HG03378 (cell line): Measurements from ENCODE around the gene PRR29.

Source experiments
- ATAC-seq: cut with Tn5 transposase; IDR thresholded peaks from one replicate; pipeline ENCODE4 v1.9.1; 2021; ENCODE audit warnings: mild to moderate bottlenecking, moderate library complexity; ENCODE audit not compliant: unreplicated experiment

The PRR29 gene

GRCh38 chr17:64008346-64008745 is 10.2 kb downstream of the PRR29 start:
- ATAC-seq, result no peak

GRCh38 chr17:64008830-64009229 is 10.7 kb downstream of the PRR29 start:
- no peak for ATAC-seq

- ATAC-seq, result no peak
Measured at GRCh38 chr17:64009571-64010402, 11.6 kb downstream of the PRR29 start.

GRCh38 chr17:64015447-64015846 is 17.3 kb downstream of the PRR29 start:
- ATAC-seq, result no peak

- ATAC-seq, result no peak
Measured at GRCh38 chr17:64016231-64016784, 18.2 kb downstream of the PRR29 start.

- ATAC-seq, result no peak
Measured at GRCh38 chr17:64016974-64017373, 18.8 kb downstream of the PRR29 start.

DNA sequence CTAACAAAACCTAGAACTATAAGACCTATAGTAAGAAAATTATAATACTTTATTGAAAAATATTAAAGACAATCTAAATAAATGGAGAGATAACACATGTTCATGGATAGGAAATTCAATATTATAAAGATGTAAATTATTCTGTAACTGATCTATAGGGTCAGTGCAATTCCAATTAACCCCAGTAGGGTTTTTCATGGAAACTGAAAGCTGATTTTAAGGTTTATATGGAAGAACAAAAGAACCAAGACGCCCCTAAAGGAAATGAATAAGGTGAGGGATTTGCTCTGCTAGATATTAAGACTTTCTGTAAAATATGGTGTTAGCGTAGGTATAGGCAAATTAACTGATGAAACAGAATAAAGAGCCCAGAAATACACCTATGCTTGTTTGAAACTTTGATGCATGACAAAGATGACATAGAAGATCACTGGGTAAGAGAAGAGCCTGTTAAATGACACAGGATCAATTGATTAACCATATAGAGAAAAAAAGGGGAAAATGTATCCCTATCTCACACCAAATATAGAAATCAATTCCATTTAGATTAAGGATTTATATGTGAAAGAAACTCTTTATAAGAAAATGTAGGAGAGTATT is 19.3 kb downstream of the PRR29 start:
- ATAC-seq, result no peak

- peak; percentile 7 for ATAC-seq
Measured at GRCh38 chr17:64019551-64019961, 21.4 kb downstream of the PRR29 start.

DNA sequence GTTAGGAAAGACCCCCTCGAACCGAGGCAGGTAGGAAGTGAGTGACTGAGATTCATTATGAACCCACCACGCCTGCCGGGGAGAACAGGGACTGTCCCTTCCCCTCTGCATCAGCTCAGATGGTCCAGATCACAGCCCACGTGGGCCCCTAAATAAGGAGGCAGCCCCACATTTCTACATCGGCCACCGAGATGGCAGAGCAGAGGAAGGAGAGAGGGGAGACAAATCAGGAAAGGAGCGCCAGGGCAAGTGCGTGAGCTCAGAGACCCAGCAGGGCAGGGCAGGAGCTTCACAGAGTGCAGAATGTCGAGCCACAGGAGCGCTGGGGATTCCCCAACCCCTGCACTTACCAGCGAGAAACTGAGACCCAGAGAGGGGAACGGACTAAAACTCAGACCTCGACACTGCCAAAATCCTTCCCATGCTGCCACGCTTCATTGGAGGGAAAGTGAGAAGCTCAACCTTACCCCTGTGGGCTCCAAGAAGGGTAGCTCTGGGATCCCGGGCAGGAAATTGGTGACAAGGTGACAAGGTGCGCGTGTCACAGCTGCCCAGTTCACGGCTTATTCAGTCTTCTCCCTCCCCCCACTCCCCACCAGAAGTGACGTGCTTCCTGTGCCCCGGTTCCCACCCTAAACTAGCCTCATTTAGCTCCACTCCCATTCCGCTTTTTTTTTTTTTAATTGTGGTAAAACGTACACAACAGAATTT is 22.1 kb downstream of the PRR29 start, which contains the start of gene ICAM2:
Gene ICAM2 (minus strand): TSS at position 578 of the 711 bp plus-strand sequence. CDS start 13,942 bp downstream, outside the sequence.
- ATAC-seq, result peak; percentile 46

DNA sequence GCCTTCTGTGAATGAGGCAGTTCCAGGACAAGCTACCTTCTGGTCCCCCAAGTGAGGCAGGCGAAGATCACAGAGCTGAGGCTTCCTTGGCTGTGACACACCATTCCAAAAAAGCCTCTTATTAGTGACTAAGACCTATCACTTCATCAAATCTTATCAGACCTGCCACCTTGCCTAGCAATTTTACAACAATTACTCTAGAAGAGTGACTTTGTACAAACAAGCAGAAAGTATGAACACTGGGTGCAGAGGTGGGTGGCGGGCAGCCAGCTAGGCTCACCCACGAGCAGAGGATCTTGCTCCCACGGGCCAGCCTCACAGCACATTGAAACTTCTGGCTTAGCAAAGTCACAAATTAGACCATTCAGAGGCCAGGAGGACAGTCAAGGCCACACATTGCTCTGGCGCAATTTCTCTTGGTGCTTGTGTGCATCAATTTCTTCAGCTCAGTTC is 24.5 kb downstream of the PRR29 start:
- no peak for ATAC-seq

DNA sequence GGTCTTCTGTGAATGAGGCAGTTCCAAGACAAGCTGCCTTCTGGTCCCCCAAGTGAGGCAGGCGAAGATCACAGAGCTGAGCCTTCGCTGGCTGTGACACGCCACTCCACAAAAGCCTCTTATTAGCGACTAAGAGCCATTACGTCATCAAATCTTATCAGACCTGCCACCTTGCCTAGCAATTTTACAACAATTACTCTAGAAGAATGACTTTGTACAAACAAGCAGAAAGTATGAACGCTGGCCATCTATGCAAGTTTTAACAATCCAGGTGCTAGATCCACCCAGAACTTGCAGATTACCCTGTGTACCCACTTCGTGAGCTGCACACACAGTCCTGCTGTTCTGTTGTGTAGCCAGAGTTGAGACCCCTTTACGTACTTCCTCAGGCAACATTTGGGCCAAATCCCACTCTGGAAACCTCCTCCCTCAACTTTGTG is 26.1 kb downstream of the PRR29 start:
- ATAC-seq, result no peak

DNA sequence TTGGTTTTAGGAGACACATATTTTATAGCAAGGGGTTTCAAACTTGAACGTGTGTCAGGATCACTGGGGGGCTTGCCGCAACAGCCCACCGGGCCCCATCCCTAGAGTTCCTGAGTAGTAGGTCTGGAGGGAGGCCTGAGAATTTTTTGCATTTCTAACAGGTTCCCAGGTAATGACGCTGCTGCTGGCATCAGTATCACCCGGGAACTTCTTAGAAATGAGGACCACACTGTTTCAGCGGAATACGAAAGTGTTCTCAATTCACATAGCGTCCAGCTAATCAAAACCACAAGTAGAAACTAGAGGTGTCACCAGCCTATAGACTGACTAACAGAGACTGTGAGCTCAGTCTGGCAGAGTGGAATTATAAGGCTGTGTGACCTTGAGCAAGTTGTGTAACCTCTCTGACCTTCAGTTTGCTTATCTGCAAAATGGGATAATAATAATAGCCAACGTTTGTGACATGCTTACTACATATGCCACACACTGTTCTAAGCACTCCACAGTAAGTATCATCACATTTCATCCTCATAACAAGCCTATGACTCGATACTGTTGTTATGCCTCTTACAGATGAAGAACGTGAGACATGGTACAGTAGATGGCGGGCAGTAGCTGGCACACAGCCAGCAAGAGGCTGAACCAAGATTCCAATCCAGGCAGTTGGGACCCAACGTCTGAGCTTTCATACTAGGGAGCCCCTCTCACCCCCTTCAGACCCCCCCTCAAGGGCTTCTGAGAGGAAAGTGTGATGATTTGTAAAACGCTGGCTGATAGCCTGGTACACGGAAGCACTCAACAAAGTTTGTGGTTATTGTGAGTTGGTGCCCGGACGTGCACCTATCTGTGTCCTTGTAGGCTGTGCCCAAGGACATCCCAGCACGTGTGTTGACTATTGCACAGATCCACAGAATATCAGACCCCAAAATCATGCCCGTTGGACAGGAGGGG is 26.9 kb downstream of the PRR29 start:
- no peak for ATAC-seq

DNA sequence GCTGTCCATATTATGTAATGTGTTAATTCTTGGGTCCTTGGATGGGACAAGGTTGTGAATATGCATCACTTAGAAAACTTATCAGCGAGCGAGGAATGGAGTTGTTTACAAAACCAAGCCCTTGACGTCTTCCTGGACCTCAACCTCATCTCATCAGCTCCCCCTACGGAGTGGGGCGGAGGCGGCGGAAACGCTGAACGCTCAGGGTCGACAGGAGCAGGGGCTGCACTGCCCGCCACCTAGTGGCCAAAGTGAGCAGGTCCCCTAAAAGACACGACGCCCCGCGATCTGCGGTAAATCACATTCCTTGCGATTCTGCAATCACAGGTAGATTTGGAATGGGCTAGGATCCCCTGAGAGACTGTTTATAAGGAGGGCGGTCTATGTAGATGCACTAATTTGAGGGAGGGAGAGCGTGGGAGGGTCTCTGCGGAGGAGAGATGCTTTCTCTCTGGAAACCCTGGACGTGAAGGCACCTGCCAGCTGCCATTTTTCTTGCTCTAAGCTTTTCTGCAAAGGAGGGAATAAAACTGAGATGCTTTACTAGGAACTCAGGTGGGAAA is 27.7 kb downstream of the PRR29 start:
- no peak for ATAC-seq

GRCh38 chr17:64028874-64029464 is 30.8 kb downstream of the PRR29 start:
- ATAC-seq, result no peak

DNA sequence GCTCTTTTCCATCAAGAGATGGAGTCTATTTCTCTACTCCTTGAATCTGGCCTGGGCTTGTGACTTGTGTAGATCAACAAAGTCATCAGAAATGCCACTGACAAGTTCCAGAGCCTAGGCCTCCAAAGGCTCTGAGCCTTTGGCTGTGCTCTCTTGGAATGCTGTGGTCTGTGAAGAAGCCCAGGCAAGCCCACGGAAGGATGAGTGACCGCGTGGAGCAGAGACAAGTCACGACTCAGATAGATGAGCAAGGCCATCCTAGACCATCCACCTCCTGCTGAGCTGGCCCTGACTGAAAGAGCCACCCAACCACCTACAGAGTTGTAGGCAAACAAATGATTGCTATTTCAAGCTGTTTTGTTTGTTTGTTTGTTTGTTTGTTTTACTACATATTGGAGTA is 33.9 kb downstream of the PRR29 start:
- ATAC-seq, result no peak

GRCh38 chr17:64036198-64036922 is 38.2 kb downstream of the PRR29 start:
- no peak for ATAC-seq

GRCh38 chr17:64037180-64037579 is 39.0 kb downstream of the PRR29 start:
- ATAC-seq, result no peak

DNA sequence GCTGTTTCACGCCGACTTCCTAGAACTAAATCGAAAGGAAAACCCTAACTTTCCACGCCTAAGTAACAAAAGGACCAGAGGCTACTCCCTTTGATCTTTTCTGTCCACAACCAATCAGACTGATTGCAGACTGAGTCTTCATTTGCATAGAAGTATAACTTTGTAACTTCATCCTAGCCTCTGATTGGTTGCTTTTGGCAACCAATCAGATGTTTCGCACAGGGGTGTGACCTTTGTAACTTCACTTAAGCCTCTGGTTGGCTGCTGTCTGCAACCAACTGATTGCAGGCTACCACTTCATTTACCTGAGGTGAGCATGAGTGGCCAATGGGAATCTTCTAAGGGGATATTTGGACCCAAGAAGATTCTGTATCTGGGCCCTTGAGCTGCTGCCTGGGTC is 39.7 kb downstream of the PRR29 start:
- no peak for ATAC-seq
